ENCODE measurements around the gene THRAP3.

THRAP3 gene

GRCh38 chr1:36279110-36279788, 55.0 kb downstream of the THRAP3 start:
- DNase-seq (ENCODE audit: low read depth, low spot score), result no peak
- peak overlapping the region; percentile 19; the same call in 1 of the 2 replicates for H3K27ac ChIP-seq
- H3K4me3 ChIP-seq, result no peak overlapping the region
- H3K9me3 ChIP-seq (ENCODE audit: low read depth, low read length), result no peaks in the 10 kb centered on the region
- H3K9ac ChIP-seq (ENCODE audit: insufficient read length), result no peak overlapping the region
- peaks cover 28% of the 10 kb centered on the region for H3K36me3 ChIP-seq (ENCODE audit: insufficient read depth, low read length)
- TF ChIP-seq FOXP2 (optimal IDR thresholded peaks at IDR 0.05; ENCODE audit: control extremely low read depth, extremely low read length, insufficient read depth) (no peak), POLR2AphosphoS5 (IDR thresholded peaks at IDR 0.05; ENCODE audit: borderline replicate concordance, low read depth, low read length) (no peak)

- no peak for DNase-seq (ENCODE audit: low read depth, low spot score)
- Histone ChIP-seq H3K27ac (peak overlapping the region; percentile 51), H3K9ac (ENCODE audit: insufficient read length) (no peak overlapping the region), H3K4me3 (no peak overlapping the region), H3K9me3 (ENCODE audit: low read depth, low read length) (no peaks in the 10 kb centered on the region), H3K36me3 (ENCODE audit: insufficient read depth, low read length) (peaks cover 32% of the 10 kb centered on the region)
- TF ChIP-seq POLR2AphosphoS5 (IDR thresholded peaks at IDR 0.05; ENCODE audit: borderline replicate concordance, low read depth, low read length), result no peak
- TF ChIP-seq FOXP2 (optimal IDR thresholded peaks at IDR 0.05; ENCODE audit: control extremely low read depth, extremely low read length, insufficient read depth), result no peak
- TF ChIP-seq EZH2 (IDR thresholded peaks at IDR 0.05), result no peak
These were observed 55.6 kb downstream of the THRAP3 start for GRCh38 chr1:36279789-36280296.

GRCh38 chr1:36284061-36284460, 59.8 kb downstream of the THRAP3 start:
- Histone ChIP-seq H3K36me3 (ENCODE audit: insufficient read depth, low read length) (peaks cover 69% of the 10 kb centered on the region), H3K9ac (ENCODE audit: insufficient read length) (peak overlapping the region; percentile 28)

GRCh38 chr1:36284517-36284916, 60.3 kb downstream of the THRAP3 start:
- Histone ChIP-seq H3K9me3 (ENCODE audit: low read depth, low read length) (no peaks in the 10 kb centered on the region), H3K36me3 (ENCODE audit: insufficient read depth, low read length) (peaks cover 74% of the 10 kb centered on the region), H3K4me3 (no peak overlapping the region), H3K9ac (ENCODE audit: insufficient read length) (no peak overlapping the region), H3K27ac (peak overlapping the region; percentile 81)
- no peak for DNase-seq (ENCODE audit: low read depth, low spot score)
- TF ChIP-seq POLR2AphosphoS5 (IDR thresholded peaks at IDR 0.05; ENCODE audit: borderline replicate concordance, low read depth, low read length) (no peak), FOXP2 (optimal IDR thresholded peaks at IDR 0.05; ENCODE audit: control extremely low read depth, extremely low read length, insufficient read depth) (no peak), EZH2 (IDR thresholded peaks at IDR 0.05) (no peak)

More at GRCh38 chr1:36284061-36284460, 59.8 kb downstream of the THRAP3 start:
- TF ChIP-seq FOXP2 (optimal IDR thresholded peaks at IDR 0.05; ENCODE audit: control extremely low read depth, extremely low read length, insufficient read depth), result no peak
- no peak for TF ChIP-seq POLR2AphosphoS5 (IDR thresholded peaks at IDR 0.05; ENCODE audit: borderline replicate concordance, low read depth, low read length)
- TF ChIP-seq EZH2 (IDR thresholded peaks at IDR 0.05), result no peak
- Histone ChIP-seq H3K27ac (peak overlapping the region; percentile 81), H3K4me3 (no peak overlapping the region), H3K9me3 (ENCODE audit: low read depth, low read length) (no peaks in the 10 kb centered on the region)
- no peak for DNase-seq (ENCODE audit: low read depth, low spot score)

- Histone ChIP-seq H3K36me3 (ENCODE audit: insufficient read depth, low read length) (peaks cover 83% of the 10 kb centered on the region), H3K27ac (peak overlapping the region; percentile 81; the same call in 1 of the 2 replicates), H3K9me3 (ENCODE audit: low read depth, low read length) (no peaks in the 10 kb centered on the region), H3K4me3 (no peak overlapping the region), H3K9ac (ENCODE audit: insufficient read length) (no peak overlapping the region)
- no peak for TF ChIP-seq FOXP2 (optimal IDR thresholded peaks at IDR 0.05; ENCODE audit: control extremely low read depth, extremely low read length, insufficient read depth)
- no peak for TF ChIP-seq POLR2AphosphoS5 (IDR thresholded peaks at IDR 0.05; ENCODE audit: borderline replicate concordance, low read depth, low read length)
- no peak for TF ChIP-seq EZH2 (IDR thresholded peaks at IDR 0.05)
- DNase-seq (ENCODE audit: low read depth, low spot score), result peak; percentile 42
These were observed 61.3 kb downstream of the THRAP3 start for GRCh38 chr1:36285443-36286101.

GRCh38 chr1:36286802-36287201, 62.6 kb downstream of the THRAP3 start:
- no peak for DNase-seq (ENCODE audit: low read depth, low spot score)
- no peak overlapping the region for H3K9ac ChIP-seq (ENCODE audit: insufficient read length)
- no peak for TF ChIP-seq EZH2 (IDR thresholded peaks at IDR 0.05)
- TF ChIP-seq FOXP2 (optimal IDR thresholded peaks at IDR 0.05; ENCODE audit: control extremely low read depth, extremely low read length, insufficient read depth), result no peak
- no peak for TF ChIP-seq POLR2AphosphoS5 (IDR thresholded peaks at IDR 0.05; ENCODE audit: borderline replicate concordance, low read depth, low read length)
- no peaks in the 10 kb centered on the region for H3K9me3 ChIP-seq (ENCODE audit: low read depth, low read length)
- H3K27ac ChIP-seq, result no peak overlapping the region
- H3K4me3 ChIP-seq, result no peak overlapping the region
- H3K36me3 ChIP-seq (ENCODE audit: insufficient read depth, low read length), result peaks cover 96% of the 10 kb centered on the region

GRCh38 chr1:36287595-36287994, 63.4 kb downstream of the THRAP3 start:
- Histone ChIP-seq H3K27ac (no peak overlapping the region), H3K4me3 (no peak overlapping the region), H3K9me3 (ENCODE audit: low read depth, low read length) (no peaks in the 10 kb centered on the region), H3K9ac (ENCODE audit: insufficient read length) (no peak overlapping the region), H3K36me3 (ENCODE audit: insufficient read depth, low read length) (peaks cover 95% of the 10 kb centered on the region)
- TF ChIP-seq EZH2 (IDR thresholded peaks at IDR 0.05) (no peak), FOXP2 (optimal IDR thresholded peaks at IDR 0.05; ENCODE audit: control extremely low read depth, extremely low read length, insufficient read depth) (no peak), POLR2AphosphoS5 (IDR thresholded peaks at IDR 0.05; ENCODE audit: borderline replicate concordance, low read depth, low read length) (no peak)
- DNase-seq (ENCODE audit: low read depth, low spot score), result no peak

- TF ChIP-seq POLR2AphosphoS5 (IDR thresholded peaks at IDR 0.05; ENCODE audit: borderline replicate concordance, low read depth, low read length), result no peak
- no peak for TF ChIP-seq EZH2 (IDR thresholded peaks at IDR 0.05)
- no peak for TF ChIP-seq FOXP2 (optimal IDR thresholded peaks at IDR 0.05; ENCODE audit: control extremely low read depth, extremely low read length, insufficient read depth)
- Histone ChIP-seq H3K27ac (peak overlapping the region; percentile 51; the same call in 1 of the 2 replicates), H3K4me3 (no peak overlapping the region), H3K9ac (ENCODE audit: insufficient read length) (no peak overlapping the region), H3K36me3 (ENCODE audit: insufficient read depth, low read length) (peaks cover 80% of the 10 kb centered on the region), H3K9me3 (ENCODE audit: low read depth, low read length) (no peaks in the 10 kb centered on the region)
- DNase-seq (ENCODE audit: low read depth, low spot score), result no peak
These were observed 71.1 kb downstream of the THRAP3 start for GRCh38 chr1:36295390-36295789.
